NCI-H524 (cell line): ENCODE results near the gene RBM47.

Experiments
- DNase-seq, 2 experiments: peaks; one replicate each; lab custom pipeline; 2025; lab: John Stamatoyannopoulos, UW

Gene RBM47

GRCh38 chr4:40623707-40624106, 6.0 kb downstream of the RBM47 start:
- DNase-seq: no peak

GRCh38 chr4:40622913-40623312, 6.8 kb downstream of the RBM47 start:
- no peak for DNase-seq

DNA sequence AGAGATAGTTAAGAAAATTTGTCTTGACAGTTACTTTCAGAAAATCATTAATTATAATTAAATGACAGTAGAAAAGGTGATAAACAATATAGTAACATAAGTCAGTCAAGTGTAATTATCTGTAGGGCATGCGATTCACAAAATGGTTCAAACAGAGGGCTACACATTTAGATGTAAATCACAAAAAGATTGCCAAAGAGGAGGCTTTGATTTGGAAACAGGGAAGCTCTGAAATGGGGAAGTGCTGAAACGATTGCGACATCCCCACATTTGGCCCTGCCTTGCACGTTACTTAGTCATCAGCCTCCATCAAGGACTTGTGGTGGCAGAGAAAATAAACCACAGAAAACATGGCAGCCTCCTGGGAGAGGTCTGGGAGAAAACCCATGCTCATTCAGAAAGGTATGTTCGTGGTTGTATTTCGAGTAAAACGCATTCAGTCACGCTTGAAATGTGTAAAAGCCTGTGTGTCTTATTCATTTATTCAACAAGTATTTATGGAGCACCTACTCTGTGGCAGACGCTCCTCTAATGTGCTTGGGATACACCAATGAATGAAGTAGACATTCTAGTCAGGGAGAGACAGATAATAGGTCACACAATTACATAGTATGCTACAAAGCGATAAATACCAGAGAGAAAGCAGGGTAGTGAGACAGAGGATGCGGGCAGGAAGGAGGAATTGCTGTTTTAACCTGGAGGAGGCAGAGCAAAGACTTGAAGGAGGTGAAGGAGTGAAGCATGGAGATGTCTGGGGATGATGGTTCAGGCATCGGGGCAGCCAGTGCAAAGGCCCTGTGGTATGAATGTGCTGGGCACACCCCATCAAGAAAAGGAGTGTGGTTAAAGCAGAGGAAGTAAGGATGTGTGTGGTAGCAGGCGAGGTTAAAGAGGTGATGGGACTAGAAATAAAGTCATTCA, 7.8 kb downstream of the RBM47 start:
- no peak for DNase-seq

GRCh38 chr4:40621229-40621591, 8.5 kb downstream of the RBM47 start:
- DNase-seq: no peak

GRCh38 chr4:40619600-40619999, 10.1 kb downstream of the RBM47 start:
- no peak for DNase-seq

DNA sequence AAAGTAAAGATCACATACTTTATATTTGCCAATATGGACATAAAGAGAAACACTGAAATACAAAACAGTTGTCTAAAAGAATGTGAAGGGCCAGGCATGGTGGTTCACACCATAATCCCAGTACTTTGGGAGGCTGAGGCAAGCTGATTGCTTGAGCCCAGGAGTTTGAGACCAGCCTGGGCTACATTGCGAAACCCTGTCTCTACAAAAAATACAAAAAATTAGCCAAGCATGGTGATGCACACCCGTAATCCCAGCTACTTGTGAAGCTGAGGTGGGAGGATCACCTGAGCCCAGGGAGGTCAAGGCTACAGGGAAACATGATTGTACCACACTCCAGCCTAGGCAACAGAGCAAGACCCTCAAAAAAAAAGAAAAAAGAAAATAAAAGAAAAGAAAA, 11.8 kb downstream of the RBM47 start:
- DNase-seq: no peak

- DNase-seq: no peak
Measured at GRCh38 chr4:40614031-40614430, 15.6 kb downstream of the RBM47 start.

DNA sequence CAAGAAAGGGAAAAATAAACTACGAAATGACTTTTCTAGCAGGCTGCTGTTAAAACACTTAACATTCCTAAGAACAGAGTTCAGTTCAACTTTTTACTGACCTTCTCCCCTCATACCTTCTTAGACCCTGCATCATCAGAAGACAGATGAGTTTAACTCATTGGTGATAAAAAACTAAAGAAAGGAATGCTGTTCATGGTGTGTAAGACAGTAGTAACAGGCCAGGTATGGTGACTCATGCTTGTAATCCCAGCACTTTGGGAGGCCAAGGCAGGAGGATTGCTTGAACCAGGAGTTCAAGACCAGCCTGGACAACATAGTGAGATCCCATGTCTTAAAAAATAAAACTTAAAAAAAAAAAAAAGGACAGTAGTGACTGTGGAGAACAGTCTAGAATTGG, 16.2 kb downstream of the RBM47 start:
- DNase-seq: no peak

GRCh38 chr4:40612831-40613230, 16.8 kb downstream of the RBM47 start:
- DNase-seq: no peak

DNA sequence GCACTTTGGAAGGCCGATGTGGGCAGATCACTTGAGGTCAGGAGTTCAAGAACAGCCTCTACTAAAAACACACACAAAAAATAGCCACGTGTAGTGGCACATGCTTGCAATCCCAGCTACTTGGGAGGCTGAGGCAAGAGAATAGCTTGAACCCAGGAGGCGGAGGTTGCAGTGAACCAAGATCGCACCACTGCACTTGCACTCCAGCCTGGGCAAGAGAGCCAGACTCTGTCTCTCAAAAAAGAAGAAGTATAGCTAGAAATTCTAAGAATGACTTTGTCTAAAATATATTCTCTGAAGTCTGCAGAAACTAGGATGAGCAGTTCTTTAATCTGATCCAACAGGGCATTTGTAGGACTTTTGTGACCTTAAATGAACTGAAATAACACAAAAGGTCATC, 17.4 kb downstream of the RBM47 start:
- DNase-seq: no peak

GRCh38 chr4:40608628-40609027, 21.0 kb downstream of the RBM47 start:
- DNase-seq: no peak

- no peak for DNase-seq
Measured at GRCh38 chr4:40607221-40607620, 22.4 kb downstream of the RBM47 start.

GRCh38 chr4:40606239-40606767, 23.4 kb downstream of the RBM47 start:
- DNase-seq: no peak

DNA sequence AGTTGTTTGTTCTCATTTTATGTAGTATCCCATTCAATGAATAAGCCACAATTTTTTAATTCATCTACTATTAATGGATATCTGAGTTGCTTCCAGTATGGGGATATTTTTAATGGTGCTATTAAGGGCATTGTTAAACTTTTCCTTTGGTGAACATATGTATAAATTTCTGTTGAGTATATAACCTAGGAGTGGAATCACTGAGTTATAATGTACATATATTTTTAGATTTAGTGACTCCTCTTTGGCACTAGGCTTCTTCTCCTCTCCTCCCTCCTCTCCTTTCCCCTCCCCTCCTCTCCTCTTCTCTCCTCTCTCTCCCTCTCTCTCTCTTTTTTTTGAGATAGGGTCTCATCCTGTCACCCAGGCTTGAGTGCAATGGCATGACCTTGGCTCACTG, 26.4 kb downstream of the RBM47 start:
- no peak for DNase-seq

DNA sequence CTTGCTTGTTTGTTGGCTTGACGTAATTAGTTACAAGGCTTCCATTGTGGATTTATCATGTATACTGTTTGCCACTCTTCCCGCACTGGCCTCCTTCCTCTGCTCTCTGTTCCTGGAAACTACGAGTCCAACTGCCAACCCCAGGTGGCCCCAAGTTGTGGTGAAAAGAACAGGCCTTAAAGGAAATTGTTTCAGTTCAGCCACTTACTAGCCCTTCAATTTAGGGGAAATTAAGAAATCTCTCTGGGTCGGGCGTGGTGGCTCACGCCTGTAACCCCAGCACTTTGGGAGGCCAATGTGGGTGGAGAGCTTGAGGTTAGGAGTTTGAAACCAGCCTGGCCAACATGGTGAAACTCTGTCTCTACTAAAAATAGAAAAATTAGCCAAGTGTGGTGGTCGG, 28.0 kb downstream of the RBM47 start:
- DNase-seq: no peak

- no peak for DNase-seq
Measured at GRCh38 chr4:40600850-40601249, 28.8 kb downstream of the RBM47 start.

DNA sequence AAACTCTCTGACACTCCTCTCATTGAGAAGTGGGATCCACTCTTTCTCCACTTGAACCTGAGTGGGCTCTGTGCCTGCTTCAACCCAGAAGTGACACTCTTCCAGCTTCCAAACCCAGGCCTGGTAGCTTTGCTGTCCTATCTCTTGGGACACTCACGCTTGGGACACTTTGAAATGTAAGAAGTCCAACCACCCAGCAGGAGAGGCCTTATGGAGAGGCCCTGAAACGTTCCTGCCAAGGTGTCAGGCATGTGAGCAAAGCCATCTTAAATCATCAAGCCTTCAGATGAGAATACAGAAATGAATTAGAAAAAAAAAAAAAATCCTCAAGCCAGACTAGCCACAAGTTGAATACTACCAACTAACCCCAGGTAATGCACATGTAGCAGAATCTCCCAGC, 30.2 kb downstream of the RBM47 start:
- DNase-seq: no peak

DNA sequence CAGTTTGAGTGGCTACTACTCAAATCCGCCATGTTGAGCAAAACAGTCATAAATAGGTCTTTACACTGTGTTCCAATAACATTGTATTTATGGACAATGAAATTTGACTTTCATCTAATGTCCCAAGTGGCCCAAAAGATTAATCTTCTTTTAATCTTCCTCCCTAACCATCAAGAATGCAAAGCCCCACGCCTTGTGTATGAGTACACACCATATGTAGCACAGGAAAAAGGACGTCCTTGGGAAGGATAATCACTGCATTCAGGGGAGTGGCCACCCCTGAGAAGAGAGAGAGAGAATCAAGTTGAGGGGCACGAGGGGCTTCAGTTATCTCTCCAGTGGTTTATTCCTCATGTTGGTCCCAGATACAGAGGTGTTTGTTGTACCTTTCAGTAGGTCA, 33.1 kb downstream of the RBM47 start:
- peak; percentile 70 to 81 for DNase-seq

DNA sequence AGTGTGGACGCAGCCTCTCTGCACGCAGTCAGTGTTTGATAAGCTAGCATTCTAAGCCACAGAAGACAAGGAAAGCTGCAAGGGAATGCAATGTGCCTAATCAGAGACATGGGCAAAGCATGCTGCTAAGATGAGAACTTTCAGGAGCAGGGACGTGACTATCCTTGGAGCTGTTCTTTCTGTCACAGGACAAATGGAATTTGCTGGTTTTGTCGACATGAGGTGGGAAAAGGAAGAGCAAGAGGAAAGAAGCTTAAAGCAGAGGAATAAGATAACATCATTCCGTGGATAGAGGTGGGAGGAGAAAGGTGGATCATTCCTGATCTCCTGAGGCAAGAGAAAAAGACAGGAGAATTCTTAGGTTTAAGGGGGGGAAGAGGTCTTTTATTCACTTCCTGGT, 33.7 kb downstream of the RBM47 start:
- DNase-seq: no peak

- DNase-seq: peak; percentile 66 to 73
Measured at GRCh38 chr4:40594261-40595178, 35.1 kb downstream of the RBM47 start.

- DNase-seq: no peak
Measured at GRCh38 chr4:40592034-40592433, 37.6 kb downstream of the RBM47 start.

DNA sequence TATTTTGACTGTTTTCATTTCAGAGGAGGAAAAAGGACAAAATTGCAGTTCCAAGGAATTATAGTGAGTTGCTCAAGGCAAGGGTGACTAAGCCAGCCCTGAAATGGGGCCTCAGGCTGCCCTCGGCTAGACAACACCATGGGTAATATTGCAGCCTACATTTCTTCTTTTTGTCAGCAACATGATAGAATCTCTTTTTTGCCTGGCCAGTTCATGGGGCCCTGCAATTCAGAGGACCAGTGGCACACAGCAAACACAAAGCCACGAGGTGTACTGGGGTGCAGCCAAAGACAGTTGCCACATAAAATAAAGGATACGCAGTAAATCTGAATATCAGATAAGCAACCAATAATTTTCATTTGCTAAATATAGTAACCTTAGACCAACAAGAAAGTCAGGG, 41.8 kb downstream of the RBM47 start:
- no peak for DNase-seq

DNA sequence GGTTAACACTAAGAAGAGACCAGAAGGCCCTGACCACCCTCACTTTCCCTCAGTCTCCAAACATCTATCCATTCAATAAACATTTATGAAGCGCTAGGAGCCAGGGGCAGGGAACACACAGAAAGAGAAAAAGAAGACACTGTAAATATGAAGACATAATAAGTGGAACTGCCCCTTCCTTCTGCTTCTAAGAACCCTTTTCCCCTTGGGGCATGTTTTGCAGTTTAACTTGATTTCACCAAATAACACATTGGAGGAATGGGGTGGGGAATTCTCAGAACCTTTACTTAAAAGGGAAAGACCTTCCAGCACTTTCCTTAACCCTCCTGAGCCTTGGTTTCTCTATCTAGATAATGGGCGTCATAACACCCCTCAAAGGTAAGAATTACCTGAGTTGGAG, 42.3 kb downstream of the RBM47 start:
- DNase-seq: no peak
